Measurements from ENCODE around the gene SCFD2.

DNA sequence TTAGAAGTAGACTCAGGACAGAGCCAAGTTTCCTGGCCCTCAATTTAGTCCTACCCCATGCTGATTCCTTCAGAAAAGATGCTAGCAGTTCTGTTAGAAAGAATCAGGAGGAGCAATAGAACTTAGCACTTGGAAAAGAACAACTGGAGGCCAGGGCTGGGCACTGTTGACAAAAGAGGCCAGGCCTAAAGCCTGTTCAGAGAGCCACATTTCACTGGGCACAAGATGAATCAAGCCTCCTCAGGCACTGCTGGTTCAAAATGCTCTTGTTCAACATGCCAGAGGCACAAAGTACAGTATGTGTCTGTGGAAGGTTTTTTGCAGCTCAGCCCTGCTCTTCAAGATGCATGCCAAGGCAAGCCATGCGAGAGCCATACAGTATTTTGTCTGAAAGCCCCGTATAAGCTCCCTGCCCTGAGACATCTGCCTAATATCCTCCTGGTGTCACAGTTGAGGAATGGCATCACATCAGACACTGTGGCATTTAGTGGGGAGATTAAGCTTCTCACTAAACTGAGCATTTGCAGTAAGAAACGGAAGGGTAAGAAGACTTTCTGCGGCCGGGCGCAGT lies 450.0 kb downstream of the SCFD2 start:
- TF ChIP-seq, protein P1, sequence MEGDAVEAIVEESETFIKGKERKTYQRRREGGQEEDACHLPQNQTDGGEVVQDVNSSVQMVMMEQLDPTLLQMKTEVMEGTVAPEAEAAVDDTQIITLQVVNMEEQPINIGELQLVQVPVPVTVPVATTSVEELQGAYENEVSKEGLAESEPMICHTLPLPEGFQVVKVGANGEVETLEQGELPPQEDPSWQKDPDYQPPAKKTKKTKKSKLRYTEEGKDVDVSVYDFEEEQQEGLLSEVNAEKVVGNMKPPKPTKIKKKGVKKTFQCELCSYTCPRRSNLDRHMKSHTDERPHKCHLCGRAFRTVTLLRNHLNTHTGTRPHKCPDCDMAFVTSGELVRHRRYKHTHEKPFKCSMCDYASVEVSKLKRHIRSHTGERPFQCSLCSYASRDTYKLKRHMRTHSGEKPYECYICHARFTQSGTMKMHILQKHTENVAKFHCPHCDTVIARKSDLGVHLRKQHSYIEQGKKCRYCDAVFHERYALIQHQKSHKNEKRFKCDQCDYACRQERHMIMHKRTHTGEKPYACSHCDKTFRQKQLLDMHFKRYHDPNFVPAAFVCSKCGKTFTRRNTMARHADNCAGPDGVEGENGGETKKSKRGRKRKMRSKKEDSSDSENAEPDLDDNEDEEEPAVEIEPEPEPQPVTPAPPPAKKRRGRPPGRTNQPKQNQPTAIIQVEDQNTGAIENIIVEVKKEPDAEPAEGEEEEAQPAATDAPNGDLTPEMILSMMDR (IDR thresholded peaks at IDR 0.05; ENCODE audit: insufficient read depth, low read length) = no peak
- no peak for TF ChIP-seq POLR2AphosphoS5 (IDR thresholded peaks at IDR 0.05; ENCODE audit: low read depth)
- TF ChIP-seq, protein P2, sequence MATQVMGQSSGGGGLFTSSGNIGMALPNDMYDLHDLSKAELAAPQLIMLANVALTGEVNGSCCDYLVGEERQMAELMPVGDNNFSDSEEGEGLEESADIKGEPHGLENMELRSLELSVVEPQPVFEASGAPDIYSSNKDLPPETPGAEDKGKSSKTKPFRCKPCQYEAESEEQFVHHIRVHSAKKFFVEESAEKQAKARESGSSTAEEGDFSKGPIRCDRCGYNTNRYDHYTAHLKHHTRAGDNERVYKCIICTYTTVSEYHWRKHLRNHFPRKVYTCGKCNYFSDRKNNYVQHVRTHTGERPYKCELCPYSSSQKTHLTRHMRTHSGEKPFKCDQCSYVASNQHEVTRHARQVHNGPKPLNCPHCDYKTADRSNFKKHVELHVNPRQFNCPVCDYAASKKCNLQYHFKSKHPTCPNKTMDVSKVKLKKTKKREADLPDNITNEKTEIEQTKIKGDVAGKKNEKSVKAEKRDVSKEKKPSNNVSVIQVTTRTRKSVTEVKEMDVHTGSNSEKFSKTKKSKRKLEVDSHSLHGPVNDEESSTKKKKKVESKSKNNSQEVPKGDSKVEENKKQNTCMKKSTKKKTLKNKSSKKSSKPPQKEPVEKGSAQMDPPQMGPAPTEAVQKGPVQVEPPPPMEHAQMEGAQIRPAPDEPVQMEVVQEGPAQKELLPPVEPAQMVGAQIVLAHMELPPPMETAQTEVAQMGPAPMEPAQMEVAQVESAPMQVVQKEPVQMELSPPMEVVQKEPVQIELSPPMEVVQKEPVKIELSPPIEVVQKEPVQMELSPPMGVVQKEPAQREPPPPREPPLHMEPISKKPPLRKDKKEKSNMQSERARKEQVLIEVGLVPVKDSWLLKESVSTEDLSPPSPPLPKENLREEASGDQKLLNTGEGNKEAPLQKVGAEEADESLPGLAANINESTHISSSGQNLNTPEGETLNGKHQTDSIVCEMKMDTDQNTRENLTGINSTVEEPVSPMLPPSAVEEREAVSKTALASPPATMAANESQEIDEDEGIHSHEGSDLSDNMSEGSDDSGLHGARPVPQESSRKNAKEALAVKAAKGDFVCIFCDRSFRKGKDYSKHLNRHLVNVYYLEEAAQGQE (IDR thresholded peaks at IDR 0.05; ENCODE audit: insufficient replicate concordance, low read depth) = no peak
- TF ChIP-seq GABPA (IDR thresholded peaks at IDR 0.05; ENCODE audit: low read depth) = no peak
- no peak for TF ChIP-seq SPI1 (IDR thresholded peaks at IDR 0.05; ENCODE audit: borderline replicate concordance, low read depth)

Data from HL-60 (cell line).